CD4-positive, alpha-beta T cell (primary cell): ENCODE measurements around the gene TNFRSF1B. TPM values are rescaled to one million over a fixed set of nuclear protein-coding genes. Genes with fewer than 3 reads are reported as not detected.

Experiments
- ATAC-seq: fragments of 200-7000 bp; cut with Tn5 transposase; one replicate; pipeline ENCODE4 v1.10.0; 2022; ENCODE audit warnings: mild to moderate bottlenecking; ENCODE audit not compliant: poor library complexity
- CTCF ChIA-PET: fragments of 350-600 bp; sonication (Branson Sonifier 250); formaldehyde crosslinking; loops from one replicate; lab custom pipeline; 2021; ENCODE audit warnings: antibody characterized with exemption, inconsistent platforms; lab: Charles Lee
- POLR2A ChIA-PET: fragments of 350-600 bp; sonication (Branson Sonifier 250); formaldehyde crosslinking; loops from one replicate; lab custom pipeline; 2021; ENCODE audit warnings: antibody characterized with exemption, inconsistent platforms; lab: Charles Lee
- DNase-seq, 14 experiments: peaks; one replicate each; pipeline ENCODE4 v3.0.0-alpha.2; 2013 to 2020; ENCODE audit warnings: mixed read lengths in 2 of 14
- H3K27ac ChIP-seq, 2 donors: one replicate each; pipeline versions ENCODE4 v1.5.1 to v1.7.0; 2013; ENCODE audit warnings: low read length in 2 of 2, low read depth in 1 of 2, mild to moderate bottlenecking in 1 of 2
- H3K27me3 ChIP-seq, 2 experiments: 1 replicate in 1 of 2; 2 replicates in 1 of 2; pipeline versions ENCODE4 v1.6.1 to v1.7.0; 2013; ENCODE audit warnings: low read length in 2 of 2, control low read depth in 1 of 2, mild to moderate bottlenecking in 1 of 2, moderate library complexity in 1 of 2; ENCODE audit not compliant: insufficient read depth in 2 of 2, control insufficient read depth in 1 of 2
- H3K36me3 ChIP-seq: one replicate; pipeline ENCODE4 v1.6.1; 2013; ENCODE audit warnings: low read length, control low read depth; ENCODE audit not compliant: insufficient read depth
- H3K4me1 ChIP-seq: one replicate; pipeline ENCODE4 v1.6.1; 2013; ENCODE audit warnings: low read length, control low read depth; ENCODE audit not compliant: insufficient read depth
- H3K4me3 ChIP-seq: one replicate; pipeline ENCODE4 v1.5.1; 2013; ENCODE audit warnings: mild to moderate bottlenecking, low read length, moderate library complexity
- H3K9me3 ChIP-seq, 2 experiments: 1 replicate in 1 of 2; 2 replicates in 1 of 2; pipeline versions ENCODE4 v1.6.1 to v1.7.0; 2013; ENCODE audit warnings: low read length in 2 of 2, mild to moderate bottlenecking in 2 of 2, control low read depth in 1 of 2, moderate library complexity in 1 of 2; ENCODE audit not compliant: control insufficient read depth in 1 of 2, insufficient read depth in 1 of 2
- H3K27ac Mint-ChIP-seq: one replicate; pipeline ENCODE4 v1.8.0; 2020; ENCODE audit warnings: mixed read lengths
- H3K27me3 Mint-ChIP-seq: one replicate; pipeline ENCODE4 v1.8.0; 2021; ENCODE audit warnings: mixed read lengths
- H3K36me3 Mint-ChIP-seq: one replicate; pipeline ENCODE4 v1.8.0; 2021; ENCODE audit warnings: low read depth, mixed read lengths
- H3K4me1 Mint-ChIP-seq: one replicate; pipeline ENCODE4 v1.8.0; 2021; ENCODE audit warnings: low read depth, mixed read lengths
- H3K4me3 Mint-ChIP-seq: one replicate; pipeline ENCODE4 v1.8.0; 2020; ENCODE audit warnings: mild to moderate bottlenecking, mixed read lengths
- H3K9me3 Mint-ChIP-seq: one replicate; pipeline ENCODE4 v1.8.0; 2020; ENCODE audit warnings: mixed read lengths
- intact Hi-C, 2 experiments: fragments of 100-400 bp; cut with DNase I in 1 of 2; cut with micrococcal nuclease in 1 of 2; formaldehyde crosslinking; loops; one replicate each; pipeline versions ENCODE4 v1.15.1 to v1.9.0; 2023 to 2025; cut with DNase I, micrococcal nuclease
- total RNA-seq, 174 experiments: library from RNA in 2 of 174; stranded (reverse) in 2 of 174; gene quantifications; one replicate each; pipeline ENCODE4 v1.2.3 and lab custom pipeline; 2021 to 2026
- TF ChIP-seq, protein P1 (sequence below): fragments of 200-600 bp; IDR thresholded peaks from one replicate; pipeline ENCODE4 v1.8.0; 2022; ENCODE audit warnings: antibody characterized with exemption, mild to moderate bottlenecking

The TNFRSF1B gene
- total RNA-seq, 2 experiments from 2014 or later, result 61.9 to 62.6 TPM

DNA sequence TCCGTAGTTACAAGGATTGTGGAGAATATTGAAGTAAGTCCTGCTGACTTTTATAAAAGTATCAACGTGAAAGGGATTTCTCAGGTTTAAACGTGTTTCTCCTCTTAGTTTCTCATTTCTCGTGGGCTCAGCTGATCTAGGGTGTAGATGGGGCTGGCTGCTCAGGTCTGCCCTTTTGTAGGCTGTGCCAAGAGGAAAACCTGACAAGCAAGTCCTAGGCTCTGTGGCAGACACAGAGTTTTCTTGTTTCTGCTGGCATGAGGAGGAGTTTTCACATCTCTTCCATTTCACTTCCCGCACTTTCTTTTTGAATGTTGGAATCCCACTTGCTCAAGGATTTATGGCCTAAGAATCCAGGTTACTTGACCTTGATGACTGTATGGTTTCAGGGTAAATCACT lies 77.8 kb downstream of the TNFRSF1B start:
- H3K36me3 ChIP-seq, result peaks cover 66% of the 10 kb centered on the region
- intact Hi-C loops, result no loop called here
- H3K4me3 Mint-ChIP-seq, result no peak overlapping the region
- no peak overlapping the region for H3K4me3 ChIP-seq
- ATAC-seq, result no peak
- POLR2A ChIA-PET, result no interaction called here
- TF ChIP-seq, protein P1, sequence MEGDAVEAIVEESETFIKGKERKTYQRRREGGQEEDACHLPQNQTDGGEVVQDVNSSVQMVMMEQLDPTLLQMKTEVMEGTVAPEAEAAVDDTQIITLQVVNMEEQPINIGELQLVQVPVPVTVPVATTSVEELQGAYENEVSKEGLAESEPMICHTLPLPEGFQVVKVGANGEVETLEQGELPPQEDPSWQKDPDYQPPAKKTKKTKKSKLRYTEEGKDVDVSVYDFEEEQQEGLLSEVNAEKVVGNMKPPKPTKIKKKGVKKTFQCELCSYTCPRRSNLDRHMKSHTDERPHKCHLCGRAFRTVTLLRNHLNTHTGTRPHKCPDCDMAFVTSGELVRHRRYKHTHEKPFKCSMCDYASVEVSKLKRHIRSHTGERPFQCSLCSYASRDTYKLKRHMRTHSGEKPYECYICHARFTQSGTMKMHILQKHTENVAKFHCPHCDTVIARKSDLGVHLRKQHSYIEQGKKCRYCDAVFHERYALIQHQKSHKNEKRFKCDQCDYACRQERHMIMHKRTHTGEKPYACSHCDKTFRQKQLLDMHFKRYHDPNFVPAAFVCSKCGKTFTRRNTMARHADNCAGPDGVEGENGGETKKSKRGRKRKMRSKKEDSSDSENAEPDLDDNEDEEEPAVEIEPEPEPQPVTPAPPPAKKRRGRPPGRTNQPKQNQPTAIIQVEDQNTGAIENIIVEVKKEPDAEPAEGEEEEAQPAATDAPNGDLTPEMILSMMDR, result no peak
- H3K4me1 Mint-ChIP-seq, result peaks cover 16% of the 10 kb centered on the region
- CTCF ChIA-PET, result no interaction called here
- peaks cover 80% of the 10 kb centered on the region for H3K36me3 Mint-ChIP-seq
- H3K27me3 ChIP-seq, result no peaks in the 10 kb centered on the region
- no peaks in the 10 kb centered on the region for H3K27me3 Mint-ChIP-seq
- no peaks in the 10 kb centered on the region for H3K4me1 ChIP-seq
- no peaks in the 10 kb centered on the region for H3K9me3 ChIP-seq
- no peaks in the 10 kb centered on the region for H3K9me3 Mint-ChIP-seq
- DNase-seq, result no peak
- no peak overlapping the region for H3K27ac ChIP-seq
- H3K27ac Mint-ChIP-seq, result peak overlapping the region; percentile 33

DNA sequence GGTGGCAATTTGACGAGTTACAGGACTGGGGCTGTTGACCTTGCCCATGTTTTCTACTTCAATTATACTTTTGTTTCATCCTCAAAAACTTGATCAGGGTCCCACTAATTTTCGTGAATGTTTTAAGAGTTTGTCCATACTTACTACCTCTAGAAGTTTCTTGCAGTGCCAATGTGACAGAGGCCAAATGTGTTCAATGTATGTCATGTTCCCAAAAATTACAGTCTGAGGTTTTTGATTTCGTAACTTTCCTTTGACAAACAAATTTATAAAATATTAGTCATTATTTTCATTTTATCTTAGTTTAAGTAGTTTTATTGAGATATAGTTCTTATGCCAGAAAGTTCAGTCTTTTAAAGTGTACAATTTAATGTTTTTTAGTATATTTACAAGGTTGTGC lies 78.3 kb downstream of the TNFRSF1B start:
- H3K4me1 Mint-ChIP-seq, result peaks cover 11% of the 10 kb centered on the region
- Histone ChIP-seq H3K4me1 (no peaks in the 10 kb centered on the region), H3K27ac (no peak overlapping the region), H3K36me3 (peaks cover 67% of the 10 kb centered on the region), H3K27me3 (no peaks in the 10 kb centered on the region), H3K4me3 (no peak overlapping the region), H3K9me3 (no peaks in the 10 kb centered on the region)
- ChIA-PET CTCF (no interaction called here), POLR2A (no interaction called here)
- no peaks in the 10 kb centered on the region for H3K27me3 Mint-ChIP-seq
- TF ChIP-seq, protein P1, result no peak
- no peaks in the 10 kb centered on the region for H3K9me3 Mint-ChIP-seq
- ATAC-seq, result no peak
- H3K27ac Mint-ChIP-seq, result no peak overlapping the region
- no peak for DNase-seq
- H3K4me3 Mint-ChIP-seq, result no peak overlapping the region
- intact Hi-C loops, result no loop called here
- peaks cover 80% of the 10 kb centered on the region for H3K36me3 Mint-ChIP-seq

DNA sequence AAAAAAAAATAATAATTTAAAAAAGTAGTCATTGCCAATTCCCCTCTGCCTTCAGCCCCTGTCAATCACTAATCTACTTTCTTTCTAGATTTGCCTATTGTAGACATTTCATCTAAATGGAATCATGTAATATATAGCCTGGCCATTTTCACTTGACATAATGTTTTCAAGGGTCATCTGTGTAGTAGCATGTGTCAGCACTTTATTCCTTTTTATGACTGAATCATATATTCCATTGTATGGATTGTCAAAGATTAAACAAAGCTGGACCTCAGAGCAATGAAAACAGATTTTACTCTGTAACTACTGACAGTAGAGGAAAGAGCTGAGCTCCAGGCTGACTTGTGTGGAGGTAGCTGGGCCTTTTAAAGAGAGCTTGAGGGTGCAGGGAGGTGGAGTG lies 78.9 kb downstream of the TNFRSF1B start:
- CTCF ChIA-PET, result no interaction called here

More for the DNA sequence above, 78.9 kb downstream of the TNFRSF1B start:
- H3K27ac Mint-ChIP-seq, result no peak overlapping the region
- intact Hi-C loops, result no loop called here
- peaks cover 10% of the 10 kb centered on the region for H3K4me1 Mint-ChIP-seq
- Histone ChIP-seq H3K27ac (no peak overlapping the region), H3K36me3 (peaks cover 73% of the 10 kb centered on the region), H3K4me3 (no peak overlapping the region), H3K27me3 (no peaks in the 10 kb centered on the region), H3K4me1 (no peaks in the 10 kb centered on the region), H3K9me3 (no peaks in the 10 kb centered on the region)
- ATAC-seq, result no peak
- POLR2A ChIA-PET, result no interaction called here
- DNase-seq, result no peak
- H3K27me3 Mint-ChIP-seq, result no peaks in the 10 kb centered on the region
- H3K4me3 Mint-ChIP-seq, result no peak overlapping the region
- H3K36me3 Mint-ChIP-seq, result peaks cover 85% of the 10 kb centered on the region
- TF ChIP-seq, protein P1, result no peak
- no peaks in the 10 kb centered on the region for H3K9me3 Mint-ChIP-seq
